CD4-positive, alpha-beta T cell (primary cell): Measurements from ENCODE around the gene VWC2L. TPM values are rescaled to one million over a fixed set of nuclear protein-coding genes. Genes with fewer than 3 reads are reported as not detected.

Experiments used
- ATAC-seq: fragments of 200-7000 bp; cut with Tn5 transposase; one replicate; pipeline ENCODE4 v1.10.0; 2022; ENCODE audit warnings: mild to moderate bottlenecking; ENCODE audit not compliant: poor library complexity
- CTCF ChIA-PET: fragments of 350-600 bp; sonication (Branson Sonifier 250); formaldehyde crosslinking; loops from one replicate; lab custom pipeline; 2021; ENCODE audit warnings: antibody characterized with exemption, inconsistent platforms; lab: Charles Lee
- POLR2A ChIA-PET: fragments of 350-600 bp; sonication (Branson Sonifier 250); formaldehyde crosslinking; loops from one replicate; lab custom pipeline; 2021; ENCODE audit warnings: antibody characterized with exemption, inconsistent platforms; lab: Charles Lee
- DNase-seq, 14 experiments: peaks; one replicate each; pipeline ENCODE4 v3.0.0-alpha.2; 2013 to 2020; ENCODE audit warnings: mixed read lengths in 2 of 14
- H3K27ac ChIP-seq, 2 donors: one replicate each; pipeline versions ENCODE4 v1.5.1 to v1.7.0; 2013; ENCODE audit warnings: low read length in 2 of 2, low read depth in 1 of 2, mild to moderate bottlenecking in 1 of 2
- H3K27me3 ChIP-seq, 2 experiments: 1 replicate in 1 of 2; 2 replicates in 1 of 2; pipeline versions ENCODE4 v1.6.1 to v1.7.0; 2013; ENCODE audit warnings: low read length in 2 of 2, control low read depth in 1 of 2, mild to moderate bottlenecking in 1 of 2, moderate library complexity in 1 of 2; ENCODE audit not compliant: insufficient read depth in 2 of 2, control insufficient read depth in 1 of 2
- H3K36me3 ChIP-seq: one replicate; pipeline ENCODE4 v1.6.1; 2013; ENCODE audit warnings: low read length, control low read depth; ENCODE audit not compliant: insufficient read depth
- H3K4me1 ChIP-seq: one replicate; pipeline ENCODE4 v1.6.1; 2013; ENCODE audit warnings: low read length, control low read depth; ENCODE audit not compliant: insufficient read depth
- H3K4me3 ChIP-seq: one replicate; pipeline ENCODE4 v1.5.1; 2013; ENCODE audit warnings: mild to moderate bottlenecking, low read length, moderate library complexity
- H3K9me3 ChIP-seq, 2 experiments: 1 replicate in 1 of 2; 2 replicates in 1 of 2; pipeline versions ENCODE4 v1.6.1 to v1.7.0; 2013; ENCODE audit warnings: low read length in 2 of 2, mild to moderate bottlenecking in 2 of 2, control low read depth in 1 of 2, moderate library complexity in 1 of 2; ENCODE audit not compliant: control insufficient read depth in 1 of 2, insufficient read depth in 1 of 2
- H3K27ac Mint-ChIP-seq: one replicate; pipeline ENCODE4 v1.8.0; 2020; ENCODE audit warnings: mixed read lengths
- H3K27me3 Mint-ChIP-seq: one replicate; pipeline ENCODE4 v1.8.0; 2021; ENCODE audit warnings: mixed read lengths
- H3K36me3 Mint-ChIP-seq: one replicate; pipeline ENCODE4 v1.8.0; 2021; ENCODE audit warnings: low read depth, mixed read lengths
- H3K4me1 Mint-ChIP-seq: one replicate; pipeline ENCODE4 v1.8.0; 2021; ENCODE audit warnings: low read depth, mixed read lengths
- H3K4me3 Mint-ChIP-seq: one replicate; pipeline ENCODE4 v1.8.0; 2020; ENCODE audit warnings: mild to moderate bottlenecking, mixed read lengths
- H3K9me3 Mint-ChIP-seq: one replicate; pipeline ENCODE4 v1.8.0; 2020; ENCODE audit warnings: mixed read lengths
- intact Hi-C, 2 experiments: fragments of 100-400 bp; cut with DNase I in 1 of 2; cut with micrococcal nuclease in 1 of 2; formaldehyde crosslinking; loops; one replicate each; pipeline versions ENCODE4 v1.15.1 to v1.9.0; 2023 to 2025; cut with DNase I, micrococcal nuclease
- total RNA-seq, 174 experiments: library from RNA in 2 of 174; stranded (reverse) in 2 of 174; gene quantifications; one replicate each; pipeline ENCODE4 v1.2.3 and lab custom pipeline; 2021 to 2026
- TF ChIP-seq, protein P1 (sequence below): fragments of 200-600 bp; IDR thresholded peaks from one replicate; pipeline ENCODE4 v1.8.0; 2022; ENCODE audit warnings: antibody characterized with exemption, mild to moderate bottlenecking

The VWC2L gene
- total RNA-seq, 2 experiments from 2014 or later: not detected

DNA sequence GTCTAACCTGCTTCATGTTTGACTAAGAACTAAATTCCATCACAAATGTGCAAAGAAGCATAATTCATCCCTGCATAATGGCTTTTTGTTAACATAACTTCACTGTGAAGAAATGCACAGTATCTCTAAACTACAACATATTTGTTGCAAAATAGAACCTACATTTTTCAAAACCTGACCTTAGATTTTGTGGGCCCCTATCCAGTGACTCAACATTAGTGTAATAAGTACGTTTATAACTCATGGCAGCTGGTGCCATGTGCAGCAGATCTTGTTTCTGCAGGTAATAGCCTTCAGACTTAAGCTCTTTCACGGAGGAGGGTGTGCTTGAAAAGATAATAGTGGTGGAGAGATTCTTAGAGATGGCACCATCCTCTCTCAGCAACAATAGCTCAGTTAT is 28.6 kb upstream of the VWC2L start:
- intact Hi-C loops: no loop called here
- CTCF ChIA-PET: no interaction called here
- no peak for ATAC-seq

DNA sequence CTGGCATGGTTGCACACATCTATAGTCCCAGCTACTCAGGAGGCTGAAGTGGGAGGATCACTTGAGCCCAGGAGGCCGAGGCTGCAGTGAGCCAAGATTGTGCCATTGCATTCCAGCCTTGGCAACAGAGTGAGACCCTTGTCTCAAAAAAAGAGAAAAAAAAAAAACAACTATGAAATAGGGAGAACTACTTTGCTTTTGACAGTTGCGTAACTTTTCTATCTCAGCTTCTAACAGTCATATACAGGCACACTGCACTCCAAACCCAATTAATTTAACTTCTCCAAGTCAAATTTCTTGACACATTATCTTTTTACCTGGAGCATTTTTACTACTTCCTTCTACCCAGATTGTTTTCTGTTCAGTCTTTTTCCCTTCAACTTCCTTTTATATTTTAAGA is 24.1 kb upstream of the VWC2L start:
- no peak for DNase-seq
- Histone ChIP-seq H3K4me1 (no peaks in the 10 kb centered on the region), H3K4me3 (no peak overlapping the region), H3K9me3 (peaks cover 0 to 4% of the 10 kb centered on the region in 2 experiments), H3K27me3 (no peaks in the 10 kb centered on the region), H3K36me3 (no peaks in the 10 kb centered on the region), H3K27ac (no peak overlapping the region)
- Mint-ChIP-seq H3K4me3 (no peak overlapping the region), H3K9me3 (no peaks in the 10 kb centered on the region), H3K36me3 (no peaks in the 10 kb centered on the region), H3K27ac (no peak overlapping the region), H3K27me3 (no peaks in the 10 kb centered on the region), H3K4me1 (no peaks in the 10 kb centered on the region)
- ATAC-seq: no peak
- ChIA-PET CTCF (no interaction called here), POLR2A (no interaction called here)
- intact Hi-C loops: no loop called here
- TF ChIP-seq, protein P1, sequence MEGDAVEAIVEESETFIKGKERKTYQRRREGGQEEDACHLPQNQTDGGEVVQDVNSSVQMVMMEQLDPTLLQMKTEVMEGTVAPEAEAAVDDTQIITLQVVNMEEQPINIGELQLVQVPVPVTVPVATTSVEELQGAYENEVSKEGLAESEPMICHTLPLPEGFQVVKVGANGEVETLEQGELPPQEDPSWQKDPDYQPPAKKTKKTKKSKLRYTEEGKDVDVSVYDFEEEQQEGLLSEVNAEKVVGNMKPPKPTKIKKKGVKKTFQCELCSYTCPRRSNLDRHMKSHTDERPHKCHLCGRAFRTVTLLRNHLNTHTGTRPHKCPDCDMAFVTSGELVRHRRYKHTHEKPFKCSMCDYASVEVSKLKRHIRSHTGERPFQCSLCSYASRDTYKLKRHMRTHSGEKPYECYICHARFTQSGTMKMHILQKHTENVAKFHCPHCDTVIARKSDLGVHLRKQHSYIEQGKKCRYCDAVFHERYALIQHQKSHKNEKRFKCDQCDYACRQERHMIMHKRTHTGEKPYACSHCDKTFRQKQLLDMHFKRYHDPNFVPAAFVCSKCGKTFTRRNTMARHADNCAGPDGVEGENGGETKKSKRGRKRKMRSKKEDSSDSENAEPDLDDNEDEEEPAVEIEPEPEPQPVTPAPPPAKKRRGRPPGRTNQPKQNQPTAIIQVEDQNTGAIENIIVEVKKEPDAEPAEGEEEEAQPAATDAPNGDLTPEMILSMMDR: no peak

More for the DNA sequence above, 28.6 kb upstream of the VWC2L start:
- no peaks in the 10 kb centered on the region for H3K36me3 Mint-ChIP-seq
- POLR2A ChIA-PET: no interaction called here
- H3K27ac Mint-ChIP-seq: no peak overlapping the region
- TF ChIP-seq, protein P1: no peak
- H3K4me3 Mint-ChIP-seq: no peak overlapping the region
- H3K27me3 Mint-ChIP-seq: no peaks in the 10 kb centered on the region
- Histone ChIP-seq H3K27me3 (no peaks in the 10 kb centered on the region), H3K27ac (no peak overlapping the region), H3K4me1 (no peaks in the 10 kb centered on the region), H3K36me3 (no peaks in the 10 kb centered on the region), H3K4me3 (no peak overlapping the region), H3K9me3 (peaks cover 0 to 4% of the 10 kb centered on the region in 2 experiments)
- no peak for DNase-seq
- no peaks in the 10 kb centered on the region for H3K4me1 Mint-ChIP-seq
- H3K9me3 Mint-ChIP-seq: no peaks in the 10 kb centered on the region

DNA sequence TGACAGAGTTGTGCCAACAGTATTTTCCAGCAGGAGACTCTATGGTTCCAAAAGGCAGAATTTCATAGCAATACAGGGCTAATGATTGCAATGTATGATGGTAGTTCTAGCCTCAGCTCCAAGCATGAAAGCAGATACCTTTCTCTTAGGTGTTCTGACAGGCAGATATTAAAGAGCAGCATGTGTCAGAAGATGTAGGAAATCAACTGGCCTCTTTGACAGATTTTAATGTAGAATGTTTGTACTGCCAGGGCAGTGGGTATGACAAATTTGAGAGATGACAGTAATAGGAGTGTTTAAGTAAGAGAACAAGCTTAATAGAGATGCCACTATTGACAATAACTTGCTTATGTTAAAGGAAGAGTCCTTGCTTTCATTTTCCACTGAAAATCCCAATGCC is 21.5 kb upstream of the VWC2L start:
- H3K4me1 Mint-ChIP-seq: no peaks in the 10 kb centered on the region
- no peak overlapping the region for H3K27ac Mint-ChIP-seq
- intact Hi-C loops: no loop called here

More for the DNA sequence above, 21.5 kb upstream of the VWC2L start:
- no peaks in the 10 kb centered on the region for H3K9me3 Mint-ChIP-seq
- H3K4me3 Mint-ChIP-seq: no peak overlapping the region
- Histone ChIP-seq H3K27me3 (no peaks in the 10 kb centered on the region), H3K4me3 (no peak overlapping the region), H3K36me3 (no peaks in the 10 kb centered on the region), H3K4me1 (no peaks in the 10 kb centered on the region), H3K27ac (no peak overlapping the region), H3K9me3 (peaks cover 0 to 4% of the 10 kb centered on the region in 2 experiments)
- no peaks in the 10 kb centered on the region for H3K27me3 Mint-ChIP-seq
- ChIA-PET POLR2A (no interaction called here), CTCF (no interaction called here)
- TF ChIP-seq, protein P1: no peak
- H3K36me3 Mint-ChIP-seq: no peaks in the 10 kb centered on the region
- DNase-seq: no peak
- no peak for ATAC-seq
